ENCODE results near the gene GPC1. TPM values are rescaled to one million over a fixed set of nuclear protein-coding genes. Genes with fewer than 3 reads are reported as not detected.

The GPC1 gene
- total RNA-seq, 4 donors from 2014 or later, result 4.4 to 18.2 (median 7.1) TPM

DNA sequence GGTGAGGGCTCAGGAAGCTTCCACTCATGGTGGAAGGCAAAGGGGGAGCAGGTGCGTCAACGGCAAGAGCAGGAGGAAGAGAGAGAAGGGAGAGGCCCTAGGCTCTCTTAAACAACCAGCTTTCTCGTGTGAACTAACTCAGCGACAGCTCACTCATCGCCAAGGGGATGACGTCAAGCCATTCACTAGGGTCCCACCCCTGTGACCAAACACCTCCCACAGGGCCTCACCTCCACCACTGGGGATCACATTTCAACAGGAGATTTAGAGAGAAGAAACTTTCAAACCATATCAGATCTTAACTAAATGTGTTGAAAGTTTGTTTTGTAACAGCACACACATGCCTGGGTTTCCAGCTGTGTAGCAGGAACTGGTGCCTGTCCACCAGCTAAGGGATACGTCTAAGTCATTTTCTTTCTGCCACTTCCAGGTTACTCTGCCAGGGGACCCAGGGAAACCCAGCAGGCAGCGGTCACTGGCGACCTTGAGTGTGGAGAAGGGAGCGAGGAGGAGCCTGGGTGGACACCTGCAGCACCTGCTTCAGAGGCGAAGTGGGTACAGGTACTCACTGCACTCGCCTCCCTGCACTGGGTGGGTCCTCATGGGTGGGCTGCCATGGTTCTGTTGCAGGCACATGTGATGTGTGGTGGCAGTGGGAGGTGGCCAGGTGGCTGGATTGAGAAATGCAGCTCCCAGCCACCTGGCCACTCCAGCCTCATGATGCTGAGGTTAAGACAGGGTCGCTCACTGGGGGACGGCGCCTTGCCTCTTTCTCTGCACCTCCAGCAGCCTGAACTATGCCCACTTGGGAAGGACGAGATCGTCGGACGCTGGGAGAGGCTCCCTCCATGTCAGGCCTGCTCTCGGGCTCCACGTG lies 8.4 kb upstream of the GPC1 start:
- H3K4me3 ChIP-seq, result no peak overlapping the region
- no peak for TF ChIP-seq POLR2A (IDR thresholded peaks at IDR 0.05)
- TF ChIP-seq, protein P1, sequence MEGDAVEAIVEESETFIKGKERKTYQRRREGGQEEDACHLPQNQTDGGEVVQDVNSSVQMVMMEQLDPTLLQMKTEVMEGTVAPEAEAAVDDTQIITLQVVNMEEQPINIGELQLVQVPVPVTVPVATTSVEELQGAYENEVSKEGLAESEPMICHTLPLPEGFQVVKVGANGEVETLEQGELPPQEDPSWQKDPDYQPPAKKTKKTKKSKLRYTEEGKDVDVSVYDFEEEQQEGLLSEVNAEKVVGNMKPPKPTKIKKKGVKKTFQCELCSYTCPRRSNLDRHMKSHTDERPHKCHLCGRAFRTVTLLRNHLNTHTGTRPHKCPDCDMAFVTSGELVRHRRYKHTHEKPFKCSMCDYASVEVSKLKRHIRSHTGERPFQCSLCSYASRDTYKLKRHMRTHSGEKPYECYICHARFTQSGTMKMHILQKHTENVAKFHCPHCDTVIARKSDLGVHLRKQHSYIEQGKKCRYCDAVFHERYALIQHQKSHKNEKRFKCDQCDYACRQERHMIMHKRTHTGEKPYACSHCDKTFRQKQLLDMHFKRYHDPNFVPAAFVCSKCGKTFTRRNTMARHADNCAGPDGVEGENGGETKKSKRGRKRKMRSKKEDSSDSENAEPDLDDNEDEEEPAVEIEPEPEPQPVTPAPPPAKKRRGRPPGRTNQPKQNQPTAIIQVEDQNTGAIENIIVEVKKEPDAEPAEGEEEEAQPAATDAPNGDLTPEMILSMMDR (IDR thresholded peaks at IDR 0.05), result no peak
- no peak overlapping the region for H3K27ac ChIP-seq
- no peaks in the 10 kb centered on the region for H3K4me1 ChIP-seq
- peak in 1 of 3 donors; percentile 44 for DNase-seq
- peaks cover 0 to 2% (median 0%) of the 10 kb centered on the region in 4 donors for H3K9me3 ChIP-seq
- no peaks in the 10 kb centered on the region for H3K27me3 ChIP-seq
- no peaks in the 10 kb centered on the region for H3K36me3 ChIP-seq

DNA sequence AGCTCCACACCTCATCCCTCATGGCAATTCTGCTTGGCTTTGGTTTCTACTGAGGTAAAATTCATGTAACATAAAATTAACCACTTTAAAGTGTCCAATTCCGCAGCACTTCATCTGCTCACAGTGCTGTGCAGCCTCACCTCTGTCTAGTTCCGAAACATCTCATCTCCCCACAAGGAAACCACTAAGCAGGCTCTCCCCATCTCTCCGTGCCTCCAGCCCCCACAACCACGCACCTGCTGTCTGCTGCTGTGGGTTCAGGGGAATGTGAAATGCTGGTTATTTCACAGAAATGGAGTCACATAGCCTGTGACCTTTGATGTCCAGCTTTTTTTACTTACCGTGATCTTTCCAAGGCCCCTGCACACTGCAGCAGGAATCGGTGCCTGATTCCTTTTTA lies 7.7 kb upstream of the GPC1 start:
- Histone ChIP-seq H3K9me3 (no peaks in the 10 kb centered on the region), H3K27me3 (no peaks in the 10 kb centered on the region), H3K27ac (no peak overlapping the region), H3K36me3 (no peaks in the 10 kb centered on the region), H3K4me1 (no peaks in the 10 kb centered on the region), H3K4me3 (no peak overlapping the region)
- no peak for DNase-seq
- TF ChIP-seq, protein P1 (IDR thresholded peaks at IDR 0.05), result no peak
- no peak for TF ChIP-seq POLR2A (IDR thresholded peaks at IDR 0.05)

DNA sequence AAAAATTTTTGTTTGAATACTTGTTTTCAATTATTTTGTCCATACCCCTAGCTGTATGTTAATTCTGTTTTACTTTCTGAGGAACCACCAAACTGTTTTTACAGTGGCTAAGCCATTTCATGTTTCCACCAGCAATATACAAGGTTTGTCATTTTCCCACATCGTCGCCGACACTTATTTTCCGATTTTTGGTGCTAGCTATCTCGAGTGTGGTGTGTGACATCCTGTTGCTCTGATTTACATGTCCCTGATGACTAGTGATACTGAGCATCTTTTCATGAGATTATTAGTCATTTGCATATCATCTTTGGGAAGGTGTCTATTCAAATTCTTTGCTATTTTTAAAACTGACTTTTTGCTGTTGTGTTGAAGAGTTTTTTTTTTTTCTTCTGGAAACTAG lies 7.2 kb upstream of the GPC1 start:
- Histone ChIP-seq H3K4me3 (no peak overlapping the region), H3K4me1 (no peaks in the 10 kb centered on the region), H3K36me3 (no peaks in the 10 kb centered on the region), H3K27ac (no peak overlapping the region), H3K9me3 (no peaks in the 10 kb centered on the region), H3K27me3 (no peaks in the 10 kb centered on the region)
- no peak for DNase-seq
- no peak for TF ChIP-seq POLR2A (IDR thresholded peaks at IDR 0.05)
- TF ChIP-seq, protein P1 (IDR thresholded peaks at IDR 0.05), result no peak

DNA sequence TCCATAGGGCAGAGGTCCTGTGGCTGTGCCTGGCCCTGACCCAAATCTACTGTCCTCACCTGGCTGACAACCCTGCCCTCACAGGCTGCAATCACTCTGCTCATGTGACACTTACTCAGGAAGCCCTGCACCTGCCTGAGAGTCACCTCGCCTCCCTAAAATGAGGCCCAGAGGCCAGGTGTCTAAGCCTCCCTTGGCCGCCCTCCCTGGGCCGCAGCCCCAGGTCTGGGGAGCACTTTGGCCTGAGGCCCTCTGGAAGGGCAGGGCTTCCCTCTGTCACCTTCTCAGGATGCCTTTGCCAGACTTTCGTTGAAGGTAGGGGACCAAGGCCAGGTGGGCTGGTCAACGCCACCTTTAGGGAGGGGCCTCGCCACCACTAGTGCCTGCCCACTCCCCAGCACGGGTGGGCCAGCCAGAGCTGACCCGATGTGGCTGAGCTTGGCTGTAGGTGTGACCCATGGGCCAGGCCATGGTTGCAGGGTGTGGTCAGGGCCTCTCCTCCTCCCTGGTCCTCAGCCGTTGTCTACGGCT lies 6.1 kb upstream of the GPC1 start:
- DNase-seq, result peak in 2 of 3 donors; percentile 34 to 41

DNA sequence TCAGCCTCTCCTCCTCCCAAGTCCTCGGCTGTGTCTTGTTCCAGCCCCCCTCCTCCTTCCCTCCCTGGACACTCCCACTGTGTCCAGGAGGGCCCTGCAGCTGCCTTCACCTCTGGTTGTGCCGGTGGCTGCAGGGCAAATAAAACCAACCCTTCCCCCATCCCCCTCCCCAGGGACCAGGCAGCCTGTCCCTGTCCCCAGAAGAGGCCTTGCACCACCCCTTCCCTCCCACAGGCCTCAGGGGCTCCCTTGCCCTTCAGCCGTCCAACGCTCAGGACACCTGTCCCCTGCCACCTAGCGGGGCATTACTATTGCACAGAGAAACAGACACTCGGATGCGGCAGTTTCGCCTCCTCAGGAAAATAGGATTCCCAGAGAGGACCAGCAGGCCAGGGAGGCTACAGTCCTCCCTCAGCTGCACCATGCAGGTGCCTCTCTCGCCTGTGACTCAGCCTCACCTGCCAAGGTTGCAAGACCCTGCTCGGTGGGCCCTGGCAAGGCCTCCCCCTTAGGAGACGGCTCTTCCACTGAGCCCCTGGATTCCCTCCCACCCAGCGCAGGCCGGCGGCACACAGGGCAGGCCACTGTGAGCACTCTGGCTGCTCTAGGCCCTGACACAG lies 5.5 kb upstream of the GPC1 start:
- DNase-seq, result peak in 1 of 3 donors; percentile 41
- Histone ChIP-seq H3K27ac (no peak overlapping the region), H3K4me3 (no peak overlapping the region), H3K4me1 (peaks cover 0 to 7% (median 2%) of the 10 kb centered on the region in 4 donors), H3K36me3 (no peaks in the 10 kb centered on the region), H3K9me3 (no peaks in the 10 kb centered on the region), H3K27me3 (no peaks in the 10 kb centered on the region)
- TF ChIP-seq, protein P1 (IDR thresholded peaks at IDR 0.05), result no peak
- no peak for TF ChIP-seq POLR2A (IDR thresholded peaks at IDR 0.05)

More for the DNA sequence above, 6.1 kb upstream of the GPC1 start:
- H3K27me3 ChIP-seq, result no peaks in the 10 kb centered on the region
- no peak overlapping the region for H3K4me3 ChIP-seq
- TF ChIP-seq POLR2A (IDR thresholded peaks at IDR 0.05), result no peak
- TF ChIP-seq, protein P1 (IDR thresholded peaks at IDR 0.05), result no peak
- H3K36me3 ChIP-seq, result no peaks in the 10 kb centered on the region
- no peaks in the 10 kb centered on the region for H3K9me3 ChIP-seq
- H3K4me1 ChIP-seq, result peaks cover 0 to 2% (median 0%) of the 10 kb centered on the region in 4 donors
- no peak overlapping the region for H3K27ac ChIP-seq

Data from Peyer's patch (tissue), 4 donors.